Glutamatergic neuron (in vitro differentiated cells): Measurements from ENCODE around the gene SLC37A1. TPM values are rescaled to one million over a fixed set of nuclear protein-coding genes. Genes with fewer than 3 reads are reported as not detected.
A peak's percentile ranks its signal among the peaks of the same experiment; 100 is the strongest.

ENCODE experiments used
- DNase-seq: peaks from one replicate; pipeline ENCODE4 v3.0.0; 2022
- H3K27ac Mint-ChIP-seq: one replicate; pipeline ENCODE4 v1.8.0; 2020; ENCODE audit warnings: mild to moderate bottlenecking, mixed read lengths, inconsistent platforms; ENCODE audit not compliant: unreplicated experiment
- H3K27me3 Mint-ChIP-seq: one replicate; pipeline ENCODE4 v1.8.0; 2020; ENCODE audit warnings: mild to moderate bottlenecking, moderate library complexity, mixed read lengths, inconsistent platforms; ENCODE audit not compliant: unreplicated experiment
- H3K36me3 Mint-ChIP-seq: one replicate; pipeline ENCODE4 v1.8.0; 2020; ENCODE audit warnings: mild to moderate bottlenecking, mixed read lengths, inconsistent platforms; ENCODE audit not compliant: unreplicated experiment
- H3K4me1 Mint-ChIP-seq: one replicate; pipeline ENCODE4 v1.8.0; 2020; ENCODE audit warnings: mild to moderate bottlenecking, low read depth, mixed read lengths, inconsistent platforms; ENCODE audit not compliant: unreplicated experiment
- H3K4me3 Mint-ChIP-seq: one replicate; pipeline ENCODE4 v1.8.0; 2020; ENCODE audit warnings: mild to moderate bottlenecking, mixed read lengths, inconsistent platforms; ENCODE audit not compliant: unreplicated experiment
- H3K9me3 Mint-ChIP-seq: one replicate; pipeline ENCODE4 v1.8.0; 2020; ENCODE audit warnings: mild to moderate bottlenecking, moderate library complexity, mixed read lengths, inconsistent platforms; ENCODE audit not compliant: unreplicated experiment
- CTCF ChIP-seq: fragments of 200-600 bp; sonication (generic); IDR thresholded peaks from one replicate; pipeline ENCODE4 v1.5.0; 2021; ENCODE audit not compliant: partially characterized antibody, unreplicated experiment
- total RNA-seq: library from RNA; stranded (reverse); fragmentation: NEBNext Ultra II Directional; extraction: Animal tissue kit (Norgen Biotek cat#: 25700); gene quantifications from one replicate; pipeline ENCODE4 v1.2.1, GENCODE V29; 2021; ENCODE audit not compliant: unreplicated experiment

The SLC37A1 gene
- total RNA-seq, 1 donor from 2014 or later: 65.7 TPM

GRCh38 chr21:42578034-42578433 is 64.4 kb downstream of the SLC37A1 start:
- H3K4me1 Mint-ChIP-seq: no peaks in the 10 kb centered on the region
- no peak for TF ChIP-seq CTCF
- DNase-seq: peak; percentile 4
- H3K27me3 Mint-ChIP-seq: no peaks in the 10 kb centered on the region
- no peak overlapping the region for H3K27ac Mint-ChIP-seq
- H3K9me3 Mint-ChIP-seq: peaks cover 8% of the 10 kb centered on the region
- peaks cover 32% of the 10 kb centered on the region for H3K36me3 Mint-ChIP-seq
- H3K4me3 Mint-ChIP-seq: no peak overlapping the region

- Mint-ChIP-seq H3K27ac (no peak overlapping the region), H3K36me3 (peaks cover 32% of the 10 kb centered on the region), H3K9me3 (peaks cover 8% of the 10 kb centered on the region), H3K4me1 (no peaks in the 10 kb centered on the region), H3K4me3 (no peak overlapping the region), H3K27me3 (no peaks in the 10 kb centered on the region)
- TF ChIP-seq CTCF: no peak
- DNase-seq: peak; percentile 4
These were observed 65.2 kb downstream of the SLC37A1 start for GRCh38 chr21:42578761-42579415.

GRCh38 chr21:42579456-42580075 is 65.9 kb downstream of the SLC37A1 start:
- no peaks in the 10 kb centered on the region for H3K27me3 Mint-ChIP-seq
- H3K9me3 Mint-ChIP-seq: peaks cover 8% of the 10 kb centered on the region
- DNase-seq: peak; percentile 6
- no peak for TF ChIP-seq CTCF
- H3K27ac Mint-ChIP-seq: no peak overlapping the region
- H3K4me3 Mint-ChIP-seq: no peak overlapping the region
- H3K4me1 Mint-ChIP-seq: no peaks in the 10 kb centered on the region
- H3K36me3 Mint-ChIP-seq: peaks cover 32% of the 10 kb centered on the region

- H3K4me3 Mint-ChIP-seq: no peak overlapping the region
- no peak for DNase-seq
- peaks cover 8% of the 10 kb centered on the region for H3K9me3 Mint-ChIP-seq
- H3K27ac Mint-ChIP-seq: no peak overlapping the region
- H3K4me1 Mint-ChIP-seq: no peaks in the 10 kb centered on the region
- no peak for TF ChIP-seq CTCF
- no peaks in the 10 kb centered on the region for H3K27me3 Mint-ChIP-seq
- H3K36me3 Mint-ChIP-seq: peaks cover 32% of the 10 kb centered on the region
These were observed 66.6 kb downstream of the SLC37A1 start for GRCh38 chr21:42580076-42580792.
